Liver (tissue), 9 donors: ENCODE results near the gene HNRNPC. TPM values are rescaled to one million over a fixed set of nuclear protein-coding genes. Genes with fewer than 3 reads are reported as not detected.
"Not testable (repeated sequence)": the region's sequence is repeated elsewhere in the genome, so short reads cannot be mapped to it uniquely, and the experiment has no call there.

Source experiments
- DNase-seq: peaks from one replicate; pipeline ENCODE4 v3.0.0-alpha.2; 2017; ENCODE audit warnings: low spot score
- H3K27ac ChIP-seq, 2 donors: one replicate each; pipeline ENCODE4 v1.7.0; 2013; ENCODE audit warnings: inconsistent platforms in 2 of 2, low read length in 2 of 2, control low read depth in 1 of 2, low read depth in 1 of 2, mild to moderate bottlenecking in 1 of 2
- H3K27me3 ChIP-seq, 4 donors: one replicate each; pipeline versions ENCODE4 v1.6.1 to v1.7.0; 2013; ENCODE audit warnings: low read length in 3 of 4, inconsistent platforms in 1 of 4, mild to moderate bottlenecking in 1 of 4, moderate library complexity in 1 of 4; ENCODE audit not compliant: control insufficient read depth in 4 of 4, insufficient read depth in 4 of 4
- H3K36me3 ChIP-seq, 4 donors: one replicate each; pipeline versions ENCODE4 v1.6.1 to v1.7.0; 2013; ENCODE audit warnings: low read length in 3 of 4, mild to moderate bottlenecking in 3 of 4, low read depth in 1 of 4, moderate library complexity in 1 of 4; ENCODE audit not compliant: control insufficient read depth in 4 of 4, insufficient read depth in 3 of 4
- H3K4me1 ChIP-seq, 4 donors: one replicate each; pipeline versions ENCODE4 v1.6.1 to v1.7.0; 2013; ENCODE audit warnings: low read length in 3 of 4, mild to moderate bottlenecking in 3 of 4, moderate library complexity in 1 of 4; ENCODE audit not compliant: control insufficient read depth in 4 of 4, insufficient read depth in 4 of 4
- H3K4me3 ChIP-seq, 3 donors: one replicate each; pipeline versions ENCODE4 v1.6.1 to v1.7.0; 2013; ENCODE audit warnings: low read length in 3 of 3, control low read depth in 1 of 3, low read depth in 1 of 3, mild to moderate bottlenecking in 1 of 3
- H3K9ac ChIP-seq, 2 donors: one replicate each; pipeline ENCODE4 v1.7.0; 2013; ENCODE audit warnings: low read length in 2 of 2, mild to moderate bottlenecking in 2 of 2, moderate library complexity in 2 of 2, control low read depth in 1 of 2, low read depth in 1 of 2
- H3K9me3 ChIP-seq, 4 donors: one replicate each; pipeline versions ENCODE4 v1.6.1 to v1.7.0; 2013; ENCODE audit warnings: low read length in 3 of 4; ENCODE audit not compliant: control insufficient read depth in 4 of 4
- EGR1 ChIP-seq, 2 donors: IDR thresholded peaks; 2 replicates each; pipeline ENCODE4 v1.6.1; 2016 to 2018; ENCODE audit warnings: antibody characterized with exemption in 2 of 2, low read depth in 2 of 2
- FOXA1 ChIP-seq: IDR thresholded peaks from 2 replicates; pipeline ENCODE4 v1.6.1; 2016; ENCODE audit warnings: antibody characterized with exemption
- GABPA ChIP-seq, 2 donors: IDR thresholded peaks in 1 of 2; conservative IDR thresholded peaks in 1 of 2; 2 replicates each; pipeline ENCODE4 v1.6.1; 2016; ENCODE audit warnings: antibody characterized with exemption in 2 of 2, mild to moderate bottlenecking in 1 of 2, moderate library complexity in 1 of 2
- JUND ChIP-seq, 2 donors: IDR thresholded peaks; 2 replicates each; pipeline ENCODE4 v1.6.1; 2016; ENCODE audit warnings: antibody characterized with exemption in 2 of 2
- NR2F2 ChIP-seq: IDR thresholded peaks from 2 replicates; pipeline ENCODE4 v1.6.1; 2016; ENCODE audit warnings: antibody characterized with exemption
- RXRA ChIP-seq, 2 donors: IDR thresholded peaks; 2 replicates each; pipeline ENCODE4 v1.6.1; 2017 to 2018; ENCODE audit warnings: antibody characterized with exemption in 2 of 2, mild to moderate bottlenecking in 1 of 2
- SP1 ChIP-seq: IDR thresholded peaks from 2 replicates; pipeline ENCODE4 v1.6.1; 2018; ENCODE audit warnings: antibody characterized with exemption, mild to moderate bottlenecking
- YY1 ChIP-seq: IDR thresholded peaks from 2 replicates; pipeline ENCODE4 v1.6.1; 2016; ENCODE audit warnings: antibody characterized with exemption, mild to moderate bottlenecking
- WGBS: extraction: QIAGEN DNeasy Blood & Tissue Kit; methylation state at CpG from one replicate; pipeline ENCODE4 v1.1.7; 2013; 5-methylcytosine and 5-hydroxymethylcytosine counted together
- polyA plus RNA-seq, 2 donors: library from polyadenylated mRNA; stranded (reverse) in 1 of 2; unstranded in 1 of 2; fragments of 200-250 nt in 1 of 2; fragments of >200 nt in 1 of 2; fragmentation: Nextera tagmentation in 1 of 2; extraction: Ambion mirVana in 1 of 2; gene quantifications; one replicate each; pipeline versions ENCODE4 v1.2.1 to v1.2.3, GENCODE V29; 2013 to 2015
- total RNA-seq, 2 donors: library from RNA; depleted of rRNA; stranded (reverse); fragments of >200 nt; gene quantifications; one replicate each; pipeline ENCODE4 v1.2.3, GENCODE V29; 2014
- TF ChIP-seq, protein P1 (sequence below): IDR thresholded peaks from 2 replicates; pipeline ENCODE4 v1.6.1; 2016; ENCODE audit warnings: antibody characterized with exemption
- TF ChIP-seq, protein P2 (sequence below): IDR thresholded peaks from 2 replicates; pipeline ENCODE4 v1.6.1; 2016; ENCODE audit warnings: antibody characterized with exemption, mild to moderate bottlenecking
- TF ChIP-seq, protein P3 (sequence below): IDR thresholded peaks from 2 replicates; pipeline ENCODE4 v1.6.1; 2016; ENCODE audit warnings: antibody characterized with exemption
- TF ChIP-seq, protein P4 (sequence below): fragments of 150-350 bp; IDR thresholded peaks from 2 replicates; pipeline ENCODE4 v1.5.1; 2017; ENCODE audit warnings: improper control_type of control experiment, low read depth, low read length; ENCODE audit not compliant: missing input control
- TF ChIP-seq, protein P5 (sequence below): IDR thresholded peaks from 2 replicates; pipeline ENCODE4 v1.6.1; 2016; ENCODE audit warnings: antibody characterized with exemption
- donor health status: healthy.
- donor health status: healthy.
- donor health status: healthy.
- donor health status: healthy.
- donor health status: healthy.

HNRNPC gene
- total and polyA plus RNA-seq, 4 donors: 119 to 384 (median 270) TPM

DNA sequence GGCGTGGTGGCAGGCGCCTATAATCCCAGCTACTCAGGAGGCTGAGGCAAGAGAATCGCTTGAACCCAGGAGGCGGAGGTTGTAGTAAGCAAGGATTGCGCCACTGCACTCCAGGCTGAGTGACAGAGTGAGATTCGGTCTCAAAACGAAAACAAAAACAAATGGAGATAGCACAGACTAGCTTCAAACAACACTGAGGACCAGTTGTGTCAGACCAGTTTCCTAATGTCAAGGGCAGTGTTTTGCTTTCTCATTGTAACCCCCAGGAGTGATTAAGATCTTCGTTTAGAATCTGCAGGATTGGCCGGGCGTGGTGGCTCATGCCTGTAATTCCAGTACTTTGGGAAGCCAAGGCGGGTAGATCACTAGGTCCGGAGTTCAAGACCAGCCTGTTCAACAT is 29.1 kb upstream of the HNRNPC start:
- Histone ChIP-seq H3K27me3 (no peaks in the 10 kb centered on the region), H3K27ac (no peak overlapping the region), H3K36me3 (no peaks in the 10 kb centered on the region), H3K4me3 (no peak overlapping the region), H3K4me1 (peaks cover 0 to 5% (median 2%) of the 10 kb centered on the region in 4 donors), H3K9ac (no peak overlapping the region), H3K9me3 (no peaks in the 10 kb centered on the region)
- no peak for DNase-seq
- WGBS: 84% methylated on average over 12 of the region's 12 CpGs
- TF ChIP-seq, protein P1, sequence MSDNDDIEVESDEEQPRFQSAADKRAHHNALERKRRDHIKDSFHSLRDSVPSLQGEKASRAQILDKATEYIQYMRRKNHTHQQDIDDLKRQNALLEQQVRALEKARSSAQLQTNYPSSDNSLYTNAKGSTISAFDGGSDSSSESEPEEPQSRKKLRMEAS: no peak
- no peak for TF ChIP-seq NR2F2
- TF ChIP-seq, protein P2, sequence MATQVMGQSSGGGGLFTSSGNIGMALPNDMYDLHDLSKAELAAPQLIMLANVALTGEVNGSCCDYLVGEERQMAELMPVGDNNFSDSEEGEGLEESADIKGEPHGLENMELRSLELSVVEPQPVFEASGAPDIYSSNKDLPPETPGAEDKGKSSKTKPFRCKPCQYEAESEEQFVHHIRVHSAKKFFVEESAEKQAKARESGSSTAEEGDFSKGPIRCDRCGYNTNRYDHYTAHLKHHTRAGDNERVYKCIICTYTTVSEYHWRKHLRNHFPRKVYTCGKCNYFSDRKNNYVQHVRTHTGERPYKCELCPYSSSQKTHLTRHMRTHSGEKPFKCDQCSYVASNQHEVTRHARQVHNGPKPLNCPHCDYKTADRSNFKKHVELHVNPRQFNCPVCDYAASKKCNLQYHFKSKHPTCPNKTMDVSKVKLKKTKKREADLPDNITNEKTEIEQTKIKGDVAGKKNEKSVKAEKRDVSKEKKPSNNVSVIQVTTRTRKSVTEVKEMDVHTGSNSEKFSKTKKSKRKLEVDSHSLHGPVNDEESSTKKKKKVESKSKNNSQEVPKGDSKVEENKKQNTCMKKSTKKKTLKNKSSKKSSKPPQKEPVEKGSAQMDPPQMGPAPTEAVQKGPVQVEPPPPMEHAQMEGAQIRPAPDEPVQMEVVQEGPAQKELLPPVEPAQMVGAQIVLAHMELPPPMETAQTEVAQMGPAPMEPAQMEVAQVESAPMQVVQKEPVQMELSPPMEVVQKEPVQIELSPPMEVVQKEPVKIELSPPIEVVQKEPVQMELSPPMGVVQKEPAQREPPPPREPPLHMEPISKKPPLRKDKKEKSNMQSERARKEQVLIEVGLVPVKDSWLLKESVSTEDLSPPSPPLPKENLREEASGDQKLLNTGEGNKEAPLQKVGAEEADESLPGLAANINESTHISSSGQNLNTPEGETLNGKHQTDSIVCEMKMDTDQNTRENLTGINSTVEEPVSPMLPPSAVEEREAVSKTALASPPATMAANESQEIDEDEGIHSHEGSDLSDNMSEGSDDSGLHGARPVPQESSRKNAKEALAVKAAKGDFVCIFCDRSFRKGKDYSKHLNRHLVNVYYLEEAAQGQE: no peak
- TF ChIP-seq, protein P3, sequence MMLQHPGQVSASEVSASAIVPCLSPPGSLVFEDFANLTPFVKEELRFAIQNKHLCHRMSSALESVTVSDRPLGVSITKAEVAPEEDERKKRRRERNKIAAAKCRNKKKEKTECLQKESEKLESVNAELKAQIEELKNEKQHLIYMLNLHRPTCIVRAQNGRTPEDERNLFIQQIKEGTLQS: no peak
- TF ChIP-seq, protein P4, sequence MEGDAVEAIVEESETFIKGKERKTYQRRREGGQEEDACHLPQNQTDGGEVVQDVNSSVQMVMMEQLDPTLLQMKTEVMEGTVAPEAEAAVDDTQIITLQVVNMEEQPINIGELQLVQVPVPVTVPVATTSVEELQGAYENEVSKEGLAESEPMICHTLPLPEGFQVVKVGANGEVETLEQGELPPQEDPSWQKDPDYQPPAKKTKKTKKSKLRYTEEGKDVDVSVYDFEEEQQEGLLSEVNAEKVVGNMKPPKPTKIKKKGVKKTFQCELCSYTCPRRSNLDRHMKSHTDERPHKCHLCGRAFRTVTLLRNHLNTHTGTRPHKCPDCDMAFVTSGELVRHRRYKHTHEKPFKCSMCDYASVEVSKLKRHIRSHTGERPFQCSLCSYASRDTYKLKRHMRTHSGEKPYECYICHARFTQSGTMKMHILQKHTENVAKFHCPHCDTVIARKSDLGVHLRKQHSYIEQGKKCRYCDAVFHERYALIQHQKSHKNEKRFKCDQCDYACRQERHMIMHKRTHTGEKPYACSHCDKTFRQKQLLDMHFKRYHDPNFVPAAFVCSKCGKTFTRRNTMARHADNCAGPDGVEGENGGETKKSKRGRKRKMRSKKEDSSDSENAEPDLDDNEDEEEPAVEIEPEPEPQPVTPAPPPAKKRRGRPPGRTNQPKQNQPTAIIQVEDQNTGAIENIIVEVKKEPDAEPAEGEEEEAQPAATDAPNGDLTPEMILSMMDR: no peak
- no peak for TF ChIP-seq YY1
- TF ChIP-seq, protein P5, sequence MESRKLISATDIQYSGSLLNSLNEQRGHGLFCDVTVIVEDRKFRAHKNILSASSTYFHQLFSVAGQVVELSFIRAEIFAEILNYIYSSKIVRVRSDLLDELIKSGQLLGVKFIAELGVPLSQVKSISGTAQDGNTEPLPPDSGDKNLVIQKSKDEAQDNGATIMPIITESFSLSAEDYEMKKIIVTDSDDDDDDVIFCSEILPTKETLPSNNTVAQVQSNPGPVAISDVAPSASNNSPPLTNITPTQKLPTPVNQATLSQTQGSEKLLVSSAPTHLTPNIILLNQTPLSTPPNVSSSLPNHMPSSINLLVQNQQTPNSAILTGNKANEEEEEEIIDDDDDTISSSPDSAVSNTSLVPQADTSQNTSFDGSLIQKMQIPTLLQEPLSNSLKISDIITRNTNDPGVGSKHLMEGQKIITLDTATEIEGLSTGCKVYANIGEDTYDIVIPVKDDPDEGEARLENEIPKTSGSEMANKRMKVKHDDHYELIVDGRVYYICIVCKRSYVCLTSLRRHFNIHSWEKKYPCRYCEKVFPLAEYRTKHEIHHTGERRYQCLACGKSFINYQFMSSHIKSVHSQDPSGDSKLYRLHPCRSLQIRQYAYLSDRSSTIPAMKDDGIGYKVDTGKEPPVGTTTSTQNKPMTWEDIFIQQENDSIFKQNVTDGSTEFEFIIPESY: no peak
- no peak for TF ChIP-seq RXRA (IDR thresholded peaks at IDR 0.05)

DNA sequence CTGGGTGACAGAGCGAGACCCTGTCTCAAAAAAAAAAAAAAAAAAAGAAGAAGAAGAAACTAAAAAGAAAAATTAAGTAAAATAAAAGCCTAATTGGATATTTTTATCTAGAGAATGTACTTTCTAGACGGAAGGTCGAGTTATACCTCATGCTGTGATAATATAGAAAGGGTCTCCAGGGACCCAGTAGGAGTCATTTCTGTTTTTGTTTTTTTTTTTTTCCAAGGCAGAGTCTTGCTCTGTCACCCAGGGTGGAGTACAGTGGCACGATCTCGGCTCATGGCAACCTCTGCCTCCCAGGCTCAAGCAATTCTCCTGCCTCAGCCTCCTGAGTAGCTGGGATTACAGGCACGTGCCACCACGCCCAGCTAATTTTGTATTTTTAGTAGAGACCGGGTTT is 24.8 kb upstream of the HNRNPC start:
- not testable (repeated sequence) for H3K36me3 ChIP-seq, H3K4me3 ChIP-seq, DNase-seq, H3K27ac ChIP-seq, H3K27me3 ChIP-seq, H3K9ac ChIP-seq, H3K4me1 ChIP-seq, H3K9me3 ChIP-seq
- 94% methylated on average over 8 of the region's 8 CpGs for WGBS

DNA sequence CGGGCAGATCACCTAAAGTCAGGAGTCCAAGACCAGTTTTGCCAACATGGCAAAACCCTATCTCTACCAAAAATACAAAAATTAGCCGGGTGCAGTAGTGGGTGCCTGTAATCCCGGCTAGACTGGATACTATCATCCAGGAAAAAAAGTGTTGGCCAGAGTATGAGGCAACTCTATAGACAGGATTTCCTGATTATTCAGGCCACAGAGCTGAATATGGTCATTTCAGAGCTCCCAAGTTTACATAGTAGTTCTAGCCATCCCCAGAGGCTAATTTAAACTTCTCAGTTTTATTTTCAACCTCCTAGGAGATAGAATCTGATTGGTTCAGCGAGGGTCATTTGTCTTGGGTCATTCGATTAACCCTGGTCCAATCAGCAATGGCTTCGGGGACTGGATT is 17.9 kb upstream of the HNRNPC start:
- WGBS: 92% methylated on average over 6 of the region's 6 CpGs
- no peaks in the 10 kb centered on the region for H3K4me1 ChIP-seq
- H3K27ac ChIP-seq: no peak overlapping the region
- no peaks in the 10 kb centered on the region for H3K9me3 ChIP-seq
- no peaks in the 10 kb centered on the region for H3K27me3 ChIP-seq
- no peak overlapping the region for H3K4me3 ChIP-seq
- H3K9ac ChIP-seq: no peak overlapping the region
- H3K36me3 ChIP-seq: no peaks in the 10 kb centered on the region
- DNase-seq: no peak
- TF ChIP-seq FOXA1: no peak
- no peak for TF ChIP-seq GABPA (IDR thresholded peaks at IDR 0.05 in 1 of 2, conservative IDR thresholded peaks at IDR 0.05 in 1 of 2)
- TF ChIP-seq, protein P4: no peak
- TF ChIP-seq EGR1 (IDR thresholded peaks at IDR 0.05; ENCODE audit: low read depth in 2 of 2): no peak
- TF ChIP-seq JUND (IDR thresholded peaks at IDR 0.05): no peak
- no peak for TF ChIP-seq RXRA (IDR thresholded peaks at IDR 0.05)
- TF ChIP-seq, protein P2: no peak
- no peak for TF ChIP-seq SP1
